SK-N-SH (cell line): ENCODE data around the gene RBM19. TPM values are rescaled to one million over a fixed set of nuclear protein-coding genes. Genes with fewer than 3 reads are reported as not detected.

ENCODE experiments used
- CTCF ChIA-PET: fragments of 300-600, 350-600 bp; formaldehyde crosslinking; extraction: SDS; loops from one replicate; lab custom pipeline; 2021; lab: Yijun Ruan, JAX
- POLR2A ChIA-PET: fragments of 350-600 bp; sonication (Branson Sonifier 250); formaldehyde crosslinking; extraction: SDS; loops from one replicate; lab custom pipeline; 2020; ENCODE audit warnings: antibody characterized with exemption, inconsistent platforms; lab: Yijun Ruan, JAX
- DNase-seq: peaks from one replicate; pipeline ENCODE4 v3.0.0; 2012
- H2AFZ ChIP-seq: fragments of 200-600 bp; sonication (generic); 2 replicates; pipeline ENCODE4 v1.8.1; 2016; ENCODE audit warnings: antibody characterized with exemption, mild to moderate bottlenecking, low read depth
- H3F3A ChIP-seq: fragments of 200-600 bp; sonication (generic); replicated peaks from 2 replicates; pipeline ENCODE3; 2016; ENCODE audit warnings: antibody characterized with exemption, mild to moderate bottlenecking; ENCODE audit not compliant: insufficient read depth
- H3K27ac ChIP-seq, 2 experiments: fragments of 200-500 bp in 1 of 2; fragments of 200-600 bp in 1 of 2; sonication (Bioruptor generic) in 1 of 2; sonication (generic), shearing (Covaris generic) in 1 of 2; 2 replicates each; pipeline versions ENCODE4 v1.5.1 to v1.6.1; 2014 to 2016; ENCODE audit warnings: low read depth in 2 of 2, inconsistent platforms in 1 of 2, low read length in 1 of 2, mild to moderate bottlenecking in 1 of 2, mixed read lengths in 1 of 2
- H3K27me3 ChIP-seq: fragments of 200-600 bp; sonication (generic), shearing (Covaris generic); 2 replicates; pipeline ENCODE4 v1.6.1; 2016; ENCODE audit warnings: mixed run types; ENCODE audit not compliant: insufficient read depth
- H3K36me3 ChIP-seq, 2 experiments: fragments of 200-500 bp in 1 of 2; fragments of 200-600 bp in 1 of 2; sonication (Bioruptor generic) in 1 of 2; sonication (generic) in 1 of 2; replicated peaks in 1 of 2; 2 replicates each; pipeline versions ENCODE3 to v1.5.1; 2014 to 2016; ENCODE audit warnings: low read length in 1 of 2, mild to moderate bottlenecking in 1 of 2; ENCODE audit not compliant: insufficient read depth in 2 of 2, control insufficient read depth in 1 of 2
- H3K4me1 ChIP-seq, 2 experiments: fragments of 200-500 bp in 1 of 2; fragments of 200-600 bp in 1 of 2; sonication (Bioruptor generic) in 1 of 2; sonication (generic), shearing (Covaris generic) in 1 of 2; 2 replicates each; pipeline versions ENCODE4 v1.5.1 to v1.6.1; 2014 to 2016; ENCODE audit warnings: low read depth in 1 of 2, low read length in 1 of 2, mixed run types in 1 of 2; ENCODE audit not compliant: insufficient read depth in 2 of 2, control insufficient read depth in 1 of 2
- H3K4me2 ChIP-seq: fragments of 200-600 bp; sonication (generic), shearing (Covaris generic); 2 replicates; pipeline ENCODE4 v1.6.1; 2017; ENCODE audit warnings: mixed run types
- H3K4me3 ChIP-seq, 2 experiments: fragments of 200-500 bp in 1 of 2; fragments of 200-600 bp in 1 of 2; sonication (Bioruptor generic) in 1 of 2; sonication (generic), shearing (Covaris generic) in 1 of 2; 2 replicates each; pipeline versions ENCODE4 v1.5.1 to v1.8.1; 2014 to 2016; ENCODE audit warnings: low read depth in 2 of 2, inconsistent platforms in 1 of 2, low read length in 1 of 2, mild to moderate bottlenecking in 1 of 2, mixed read lengths in 1 of 2, moderate library complexity in 1 of 2
- H3K79me2 ChIP-seq: fragments of 200-600 bp; sonication (generic); 2 replicates; pipeline ENCODE4 v1.8.1; 2017; ENCODE audit warnings: mild to moderate bottlenecking; ENCODE audit not compliant: insufficient read depth
- H3K9ac ChIP-seq: fragments of 200-600 bp; sonication (generic); 2 replicates; pipeline ENCODE4 v1.6.1; 2017; ENCODE audit warnings: mixed run types
- H3K9me2 ChIP-seq: fragments of 200-600 bp; sonication (generic); 2 replicates; pipeline ENCODE4 v1.6.1; 2017; ENCODE audit warnings: mixed run types
- H3K9me3 ChIP-seq: fragments of 200-600 bp; sonication (generic); 2 replicates; pipeline ENCODE4 v1.6.1; 2017; ENCODE audit warnings: mixed run types, mild to moderate bottlenecking, moderate library complexity
- H4K20me1 ChIP-seq: fragments of 200-600 bp; sonication (generic); 2 replicates; pipeline ENCODE4 v1.6.1; 2017; ENCODE audit warnings: mild to moderate bottlenecking, mixed run types; ENCODE audit not compliant: insufficient read depth
- CTCF ChIP-seq: fragments of 200-600 bp; sonication (generic); IDR thresholded peaks from 2 replicates; pipeline ENCODE4 v1.6.1; 2017; ENCODE audit warnings: antibody characterized with exemption, mild to moderate bottlenecking, moderate library complexity
- EZH2phosphoT487 ChIP-seq: fragments of 200-600 bp; sonication (generic); IDR thresholded peaks from 2 replicates; pipeline ENCODE4 v1.6.1; 2017; ENCODE audit warnings: low read depth, mixed run types, mild to moderate bottlenecking, antibody characterized with exemption, moderate library complexity, borderline replicate concordance
- FOSL2 ChIP-seq: IDR thresholded peaks from 2 replicates; pipeline ENCODE4 v1.4.0; 2012; ENCODE audit warnings: low read depth, mild to moderate bottlenecking, moderate library complexity, borderline replicate concordance
- GATA2 ChIP-seq: sonication (generic); formaldehyde crosslinking; IDR thresholded peaks from 2 replicates; pipeline ENCODE4 v1.5.0; 2020; ENCODE audit warnings: mild to moderate bottlenecking, missing genetic modification reagents
- IRF3 ChIP-seq: fragments of 150-350 bp; IDR thresholded peaks from 2 replicates; pipeline ENCODE4 v1.6.1; 2016; ENCODE audit warnings: mild to moderate bottlenecking, low read depth, low read length
- MAX ChIP-seq: IDR thresholded peaks from 2 replicates; pipeline ENCODE4 v1.4.0; 2012; ENCODE audit warnings: low read depth
- NRF1 ChIP-seq: IDR thresholded peaks from 2 replicates; pipeline ENCODE4 v1.6.1; 2012; ENCODE audit warnings: low read depth, mild to moderate bottlenecking, low read length
- PBX3 ChIP-seq: IDR thresholded peaks from 2 replicates; pipeline ENCODE4; 2012
- POLR2AphosphoS5 ChIP-seq: IDR thresholded peaks from 2 replicates; pipeline ENCODE4 v1.6.1; 2012; ENCODE audit warnings: low read depth, low read length
- REST ChIP-seq: IDR thresholded peaks from 2 replicates; pipeline ENCODE4 v1.6.1; 2012; ENCODE audit warnings: mild to moderate bottlenecking, low read depth, low read length, moderate library complexity
- RFX5 ChIP-seq: IDR thresholded peaks from 2 replicates; pipeline ENCODE4 v1.6.1; 2012; ENCODE audit warnings: mild to moderate bottlenecking, improper control_type of control experiment, low read length
- RXRA ChIP-seq: IDR thresholded peaks from 2 replicates; pipeline ENCODE4 v1.4.0; 2012; ENCODE audit warnings: low read depth, mild to moderate bottlenecking, borderline replicate concordance
- SIN3A ChIP-seq: IDR thresholded peaks from 2 replicates; pipeline ENCODE4 v1.6.1; 2012; ENCODE audit warnings: low read depth, mild to moderate bottlenecking, low read length, moderate library complexity, borderline replicate concordance
- TEAD4 ChIP-seq: IDR thresholded peaks from 2 replicates; pipeline ENCODE4 v1.4.0; 2012; ENCODE audit warnings: mild to moderate bottlenecking, borderline replicate concordance; ENCODE audit not compliant: insufficient read depth
- WGBS: methylation state at CpG from one replicate; pipeline ENCODE4 v1.1.6; 2017; ENCODE audit warnings: low lambda C conversion rate; 5-methylcytosine and 5-hydroxymethylcytosine counted together
- polyA plus RNA-seq, 3 experiments: library from polyadenylated mRNA; depleted of rRNA; stranded (reverse); fragments of >200 nt; gene quantifications; 2 replicates each; pipeline ENCODE4 v1.2.3, GENCODE V29; 2012

The RBM19 gene
- polyA plus RNA-seq, 1 of the 3 experiments (the other 2 are of a cell fraction) = 16.6 TPM

- CTCF ChIA-PET = interaction anchor here (1.0 kb wide), 1 partner anchor 19 kb away, joined by 3 read pairs; no protein-coding TSS in a partner anchor
- Histone ChIP-seq H3F3A (no peaks in the 10 kb centered on the region), H4K20me1 (no peaks in the 10 kb centered on the region), H3K4me2 (no peak overlapping the region), H3K4me3 (no peak overlapping the region), H3K79me2 (no peaks in the 10 kb centered on the region), H3K9me2 (no peaks in the 10 kb centered on the region), H3K27ac (no peak overlapping the region), H3K27me3 (no peaks in the 10 kb centered on the region)
- no peak for DNase-seq
- POLR2A ChIA-PET = no interaction called here
- WGBS = 90% methylated on average over 3 of the region's 3 CpGs
- no peak for TF ChIP-seq MAX
- no peak for TF ChIP-seq PBX3
- TF ChIP-seq TEAD4 = no peak
- TF ChIP-seq, all 33 proteins: peak for 0
- Histone ChIP-seq H3K9ac (no peak overlapping the region), H3K9me3 (no peaks in the 10 kb centered on the region), H3K36me3 (peaks cover 0 to 7% of the 10 kb centered on the region in 2 experiments), H2AFZ (no peak overlapping the region), H3K4me1 (peaks cover 0 to 34% of the 10 kb centered on the region in 2 experiments; a peak in 2 of 4 replicates)
These were observed 124.3 kb downstream of the RBM19 start for GRCh38 chr12:113841786-113842185.

GRCh38 chr12:113840401-113841042 is 125.6 kb downstream of the RBM19 start:
- peak; percentile 55 for DNase-seq
- Histone ChIP-seq H3F3A (no peaks in the 10 kb centered on the region), H3K79me2 (no peaks in the 10 kb centered on the region), H2AFZ (no peak overlapping the region), H3K27ac (peak overlapping the region in 1 of 2 experiments; percentile 81; a peak in 2 of 4 replicates), H4K20me1 (no peaks in the 10 kb centered on the region), H3K4me3 (no peak overlapping the region), H3K9me2 (no peaks in the 10 kb centered on the region), H3K4me1 (peaks cover 0 to 29% of the 10 kb centered on the region in 2 experiments; a peak in 2 of 4 replicates), H3K36me3 (peaks cover 0 to 7% of the 10 kb centered on the region in 2 experiments), H3K4me2 (no peak overlapping the region), H3K27me3 (no peaks in the 10 kb centered on the region), H3K9ac (no peak overlapping the region), H3K9me3 (no peaks in the 10 kb centered on the region)
- POLR2A ChIA-PET = no interaction called here
- CTCF ChIA-PET = interaction anchor here (0.7 to 1.5 kb wide), 2 partner anchors 19 to 86 kb away, joined by 3 read pairs; no protein-coding TSS in a partner anchor
- WGBS = 98% methylated on average over 12 of the region's 15 CpGs
- no peak for TF ChIP-seq GATA2 (CRISPR knock-in tag)
- no peak for TF ChIP-seq NRF1
- no peak for TF ChIP-seq FOSL2
- TF ChIP-seq POLR2AphosphoS5 = no peak
- no peak for TF ChIP-seq EZH2phosphoT487
- TF ChIP-seq IRF3 = no peak
- no peak for TF ChIP-seq REST
- TF ChIP-seq RFX5 = no peak
- TF ChIP-seq RXRA = no peak
- no peak for TF ChIP-seq TEAD4
- no peak for TF ChIP-seq SIN3A
- TF ChIP-seq CTCF = no peak
